ENCODE results near the gene EYA2.
"Not testable (repeated sequence)": the region's sequence is repeated elsewhere in the genome, so short reads cannot be mapped to it uniquely, and the experiment has no call there.

Gene EYA2

GRCh38 chr20:47173596-47174216 is 279.1 kb downstream of the EYA2 start:
- DNase-seq (ENCODE audit: low read depth, low spot score) = no peak

- DNase-seq (ENCODE audit: low read depth, low spot score) = no peak
Measured at GRCh38 chr20:47174456-47175243, 280.0 kb downstream of the EYA2 start.

GRCh38 chr20:47175493-47175892 is 280.9 kb downstream of the EYA2 start:
- no peak for DNase-seq (ENCODE audit: low read depth, low spot score)

- not testable (repeated sequence) for DNase-seq (ENCODE audit: low read depth, low spot score)
Measured at GRCh38 chr20:47176217-47176616, 281.6 kb downstream of the EYA2 start.

- DNase-seq (ENCODE audit: low read depth, low spot score) = no peak
Measured at GRCh38 chr20:47178277-47178676, 283.6 kb downstream of the EYA2 start.

- DNase-seq (ENCODE audit: low read depth, low spot score) = no peak
Measured at GRCh38 chr20:47178851-47179250, 284.2 kb downstream of the EYA2 start.

- DNase-seq (ENCODE audit: low read depth, low spot score) = no peak
Measured at GRCh38 chr20:47179267-47179666, 284.6 kb downstream of the EYA2 start.

GRCh38 chr20:47181056-47181862 is 286.6 kb downstream of the EYA2 start:
- DNase-seq (ENCODE audit: low read depth, low spot score) = no peak

GRCh38 chr20:47183367-47183766 is 288.7 kb downstream of the EYA2 start:
- DNase-seq (ENCODE audit: low read depth, low spot score) = no peak

GRCh38 chr20:47187450-47188195 is 293.0 kb downstream of the EYA2 start:
- DNase-seq (ENCODE audit: low read depth, low spot score) = no peak

GRCh38 chr20:47188540-47188939 is 293.9 kb downstream of the EYA2 start:
- DNase-seq (ENCODE audit: low read depth, low spot score) = no peak

GRCh38 chr20:47189060-47189459 is 294.4 kb downstream of the EYA2 start:
- DNase-seq (ENCODE audit: low read depth, low spot score) = no peak

GRCh38 chr20:47191074-47191673 is 296.5 kb downstream of the EYA2 start:
- DNase-seq (ENCODE audit: low read depth, low spot score) = no peak

GRCh38 chr20:47191956-47192355 is 297.3 kb downstream of the EYA2 start:
- DNase-seq (ENCODE audit: low read depth, low spot score) = no peak

GRCh38 chr20:47195573-47195972 is 300.9 kb downstream of the EYA2 start:
- no peak for DNase-seq (ENCODE audit: low read depth, low spot score)

GRCh38 chr20:47196091-47197081 is 301.7 kb downstream of the EYA2 start:
- DNase-seq (ENCODE audit: low read depth, low spot score) = no peak

- DNase-seq (ENCODE audit: low read depth, low spot score) = no peak
Measured at GRCh38 chr20:47198254-47198671, 303.6 kb downstream of the EYA2 start.

GRCh38 chr20:47198996-47199552 is 304.4 kb downstream of the EYA2 start:
- no peak for DNase-seq (ENCODE audit: low read depth, low spot score)

- no peak for DNase-seq (ENCODE audit: low read depth, low spot score)
Measured at GRCh38 chr20:47201074-47201730, 306.6 kb downstream of the EYA2 start.

Data from iPS DF 19.7 (cell line).